ENCODE data around the gene ZNF672. TPM values are rescaled to one million over a fixed set of nuclear protein-coding genes. Genes with fewer than 3 reads are reported as not detected.

ZNF672 gene
- total and polyA plus RNA-seq, 4 experiments from 2014 or later, result 12.4 to 42.8 (median 34.5) TPM

DNA sequence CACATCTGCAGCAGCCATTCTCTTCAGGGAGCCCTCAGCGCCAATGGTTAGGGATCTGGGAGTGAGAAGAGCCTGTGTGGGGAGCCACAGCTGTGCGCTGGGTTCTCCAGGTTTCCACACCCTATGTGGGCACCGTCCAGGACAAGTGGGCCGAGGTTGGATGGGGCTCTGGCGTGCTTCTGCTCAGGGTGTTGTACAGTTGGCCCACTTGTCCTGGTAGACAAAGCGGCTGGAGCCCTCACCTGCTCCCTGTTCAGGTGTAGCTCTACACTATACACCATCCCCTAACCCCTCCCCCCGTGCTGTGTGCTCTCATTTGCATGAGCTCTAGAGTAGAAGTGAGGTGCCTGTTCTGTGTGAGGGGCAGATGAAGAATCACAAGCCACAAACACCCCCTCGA is 24.5 kb upstream of the ZNF672 start:
- no peaks in the 10 kb centered on the region for H3K27me3 ChIP-seq (ENCODE audit: insufficient read depth, low read length)
- peaks cover 28% of the 10 kb centered on the region for H3K4me1 ChIP-seq (ENCODE audit: insufficient read depth, low read length)
- intact Hi-C loops (cut with micrococcal nuclease), result no loop called here
- peaks cover 19 to 40% (median 25%) of the 10 kb centered on the region in 4 donors for H3K4me1 Mint-ChIP-seq
- H3K9me3 Mint-ChIP-seq, result peaks cover 0 to 1% (median 0%) of the 10 kb centered on the region in 8 donors
- peaks cover 33% of the 10 kb centered on the region for H3K36me3 ChIP-seq (ENCODE audit: insufficient read depth, low read length)
- H3K27ac ChIP-seq (ENCODE audit: low read depth, low read length), result no peak overlapping the region
- H3K4me3 ChIP-seq (ENCODE audit: low read length in 2 of 2), result no peak overlapping the region
- peak overlapping the region in 2 of 7 donors; percentile 24 to 30 for H3K27ac Mint-ChIP-seq
- POLR2A ChIA-PET (ENCODE audit: partially characterized antibody), result no interaction called here
- CTCF ChIA-PET (ENCODE audit: partially characterized antibody), result no interaction called here
- H3K9me3 ChIP-seq (ENCODE audit: control insufficient read depth in 1 of 2, low read length in 2 of 2), result no peaks in the 10 kb centered on the region
- H3K27me3 Mint-ChIP-seq, result no peaks in the 10 kb centered on the region
- peaks cover 37 to 60% of the 10 kb centered on the region in 2 donors for H3K36me3 Mint-ChIP-seq
- DNase-seq, result no peak
- no peak overlapping the region for H3K4me3 Mint-ChIP-seq

DNA sequence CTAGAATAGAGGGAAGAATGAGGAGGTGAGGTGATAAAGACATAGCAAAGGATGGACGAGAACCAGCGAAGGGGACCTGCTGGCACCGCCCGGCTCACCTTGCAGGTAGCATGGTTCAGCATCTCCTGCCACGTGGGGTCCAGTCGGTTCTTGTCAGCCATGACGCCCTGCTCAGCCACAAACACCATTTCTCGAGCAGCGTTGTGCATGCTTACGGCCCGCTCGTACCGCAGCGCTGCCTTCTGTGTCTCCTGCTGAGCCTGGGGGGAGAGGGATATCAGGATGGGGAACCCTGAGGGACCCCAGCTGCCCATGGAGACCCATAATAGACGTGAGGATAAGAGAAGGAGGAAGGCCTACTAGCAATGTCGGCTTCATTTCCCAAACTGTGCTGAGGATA is 23.7 kb upstream of the ZNF672 start:
- POLR2A ChIA-PET (ENCODE audit: partially characterized antibody), result no interaction called here
- intact Hi-C loops (cut with micrococcal nuclease), result no loop called here
- H3K27ac Mint-ChIP-seq, result peak overlapping the region in 4 of 7 donors; percentile 6 to 82 (median 76)
- no peak overlapping the region for H3K4me3 ChIP-seq (ENCODE audit: low read length in 2 of 2)
- H3K27me3 ChIP-seq (ENCODE audit: insufficient read depth, low read length), result no peaks in the 10 kb centered on the region
- H3K36me3 ChIP-seq (ENCODE audit: insufficient read depth, low read length), result peaks cover 33% of the 10 kb centered on the region
- H3K4me1 ChIP-seq (ENCODE audit: insufficient read depth, low read length), result peaks cover 36% of the 10 kb centered on the region
- no peak for DNase-seq
- no peaks in the 10 kb centered on the region for H3K9me3 ChIP-seq (ENCODE audit: control insufficient read depth in 1 of 2, low read length in 2 of 2)
- no peaks in the 10 kb centered on the region for H3K27me3 Mint-ChIP-seq
- H3K9me3 Mint-ChIP-seq, result peaks cover 0 to 1% (median 0%) of the 10 kb centered on the region in 8 donors
- peak overlapping the region in 1 of 8 donors; percentile 35 for H3K4me3 Mint-ChIP-seq
- peaks cover 23 to 48% (median 33%) of the 10 kb centered on the region in 4 donors for H3K4me1 Mint-ChIP-seq
- CTCF ChIA-PET (ENCODE audit: partially characterized antibody), result no interaction called here
- peaks cover 41 to 66% of the 10 kb centered on the region in 2 donors for H3K36me3 Mint-ChIP-seq
- no peak overlapping the region for H3K27ac ChIP-seq (ENCODE audit: low read depth, low read length)

DNA sequence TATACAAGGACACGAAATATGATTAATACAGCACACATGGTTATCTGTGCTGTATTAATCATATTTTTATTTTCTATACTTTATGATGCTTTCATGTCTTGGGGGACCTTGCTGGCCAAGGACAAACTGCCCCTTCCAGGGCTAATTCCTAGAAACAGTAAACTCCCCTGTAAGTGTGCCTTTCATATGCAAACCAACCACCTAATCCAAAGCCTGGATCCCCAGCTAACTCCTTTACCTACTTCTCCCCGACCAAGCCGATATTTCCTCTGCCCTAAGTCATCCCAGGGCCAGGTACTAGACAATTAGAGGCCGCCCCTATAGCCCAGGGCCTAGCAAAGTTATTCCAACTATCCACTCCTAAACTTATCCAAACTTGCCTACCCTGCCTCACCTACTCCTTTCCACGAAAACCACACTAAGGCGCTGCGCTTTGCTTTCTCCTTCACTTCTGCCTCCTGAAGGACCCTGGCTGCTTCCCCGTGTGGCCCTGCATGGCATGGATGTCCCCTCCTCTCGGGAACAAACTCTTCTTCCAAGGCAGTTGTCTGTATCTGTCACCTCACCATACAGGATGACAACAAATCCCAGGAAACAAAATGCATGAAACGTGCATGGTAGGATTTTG is 22.5 kb upstream of the ZNF672 start:
- Histone ChIP-seq H3K36me3 (ENCODE audit: insufficient read depth, low read length) (peaks cover 39% of the 10 kb centered on the region), H3K27me3 (ENCODE audit: insufficient read depth, low read length) (no peaks in the 10 kb centered on the region), H3K9me3 (ENCODE audit: control insufficient read depth in 1 of 2, low read length in 2 of 2) (no peaks in the 10 kb centered on the region), H3K4me1 (ENCODE audit: insufficient read depth, low read length) (peaks cover 46% of the 10 kb centered on the region), H3K4me3 (ENCODE audit: low read length in 2 of 2) (no peak overlapping the region), H3K27ac (ENCODE audit: low read depth, low read length) (no peak overlapping the region)
- intact Hi-C loops (cut with micrococcal nuclease), result no loop called here
- no peaks in the 10 kb centered on the region for H3K9me3 Mint-ChIP-seq
- no peak for DNase-seq
- peak overlapping the region; percentile 77 to 94 (median 86) for H3K27ac Mint-ChIP-seq
- H3K4me3 Mint-ChIP-seq, result peak overlapping the region in 4 of 8 donors; percentile 40 to 71 (median 58)
- no peaks in the 10 kb centered on the region for H3K27me3 Mint-ChIP-seq
- ChIA-PET CTCF (ENCODE audit: partially characterized antibody) (interaction anchor here (1.2 kb wide), 1 partner anchor 412 kb away, joined by 3 read pairs; no protein-coding TSS in a partner anchor), POLR2A (ENCODE audit: partially characterized antibody) (interaction anchor here (1.0 to 1.6 kb wide), 3 partner anchors 10 to 23 kb away, joined by 3 to 6 read pairs (median 4); partner anchors contain the start of genes SH3BP5L and ZNF672)
- H3K4me1 Mint-ChIP-seq, result peaks cover 30 to 59% (median 41%) of the 10 kb centered on the region in 4 donors
- H3K36me3 Mint-ChIP-seq, result peaks cover 41 to 73% of the 10 kb centered on the region in 2 donors

DNA sequence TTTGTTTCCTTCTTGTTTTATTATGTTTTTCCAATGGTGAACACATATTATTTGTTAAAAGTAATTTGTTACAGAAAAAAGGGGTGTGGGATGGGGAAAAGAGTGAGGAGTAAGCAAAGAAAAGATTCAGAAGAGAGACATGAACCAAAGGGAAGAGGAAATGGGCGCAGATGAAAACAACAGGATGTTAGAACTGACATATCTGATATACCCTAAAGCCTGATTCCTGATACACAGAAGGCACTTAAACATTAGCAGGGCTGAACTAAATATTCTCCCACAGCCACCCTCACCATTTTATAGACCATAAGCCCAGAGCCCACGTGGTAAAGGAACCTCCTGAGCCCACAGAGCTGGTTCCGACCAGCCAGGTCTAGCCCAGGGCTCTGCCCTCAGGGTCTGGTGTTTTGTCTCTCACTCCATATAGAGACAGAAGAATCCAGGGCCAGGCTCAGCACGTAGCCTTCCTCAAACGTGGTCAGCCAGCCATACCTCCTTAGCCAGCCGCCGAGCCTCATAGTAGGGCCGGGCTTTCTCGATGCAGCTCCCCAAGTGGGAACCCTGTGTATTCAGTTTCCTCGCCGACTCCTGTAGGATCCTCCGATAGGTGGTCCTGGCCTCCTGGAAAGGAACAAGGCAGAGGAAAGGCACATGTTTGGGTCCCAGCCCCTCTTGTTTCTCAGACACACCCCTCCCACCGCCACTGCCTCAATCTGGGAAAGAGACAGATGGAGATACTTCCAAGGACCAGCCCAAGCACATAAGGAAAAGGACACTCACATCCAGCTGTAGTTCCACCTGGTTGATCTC is 21.8 kb upstream of the ZNF672 start:
- Histone ChIP-seq H3K27me3 (ENCODE audit: insufficient read depth, low read length) (no peaks in the 10 kb centered on the region), H3K9me3 (ENCODE audit: control insufficient read depth in 1 of 2, low read length in 2 of 2) (no peaks in the 10 kb centered on the region), H3K4me1 (ENCODE audit: insufficient read depth, low read length) (peaks cover 52% of the 10 kb centered on the region), H3K36me3 (ENCODE audit: insufficient read depth, low read length) (peaks cover 46% of the 10 kb centered on the region), H3K4me3 (ENCODE audit: low read length in 2 of 2) (no peak overlapping the region), H3K27ac (ENCODE audit: low read depth, low read length) (no peak overlapping the region)
- Mint-ChIP-seq H3K4me1 (peaks cover 35 to 66% (median 47%) of the 10 kb centered on the region in 4 donors), H3K27me3 (no peaks in the 10 kb centered on the region), H3K36me3 (peaks cover 44 to 73% of the 10 kb centered on the region in 2 donors), H3K4me3 (peak overlapping the region in 7 of 8 donors; percentile 31 to 71 (median 55)), H3K9me3 (no peaks in the 10 kb centered on the region), H3K27ac (peak overlapping the region; percentile 77 to 94 (median 90))
- intact Hi-C loops (cut with micrococcal nuclease), result no loop called here
- CTCF ChIA-PET (ENCODE audit: partially characterized antibody), result no interaction called here
- POLR2A ChIA-PET (ENCODE audit: partially characterized antibody), result interaction anchor here (1.0 to 1.6 kb wide), 3 partner anchors 9 to 22 kb away, joined by 3 to 6 read pairs (median 4); partner anchors contain the start of genes SH3BP5L and ZNF672
- DNase-seq, result no peak

DNA sequence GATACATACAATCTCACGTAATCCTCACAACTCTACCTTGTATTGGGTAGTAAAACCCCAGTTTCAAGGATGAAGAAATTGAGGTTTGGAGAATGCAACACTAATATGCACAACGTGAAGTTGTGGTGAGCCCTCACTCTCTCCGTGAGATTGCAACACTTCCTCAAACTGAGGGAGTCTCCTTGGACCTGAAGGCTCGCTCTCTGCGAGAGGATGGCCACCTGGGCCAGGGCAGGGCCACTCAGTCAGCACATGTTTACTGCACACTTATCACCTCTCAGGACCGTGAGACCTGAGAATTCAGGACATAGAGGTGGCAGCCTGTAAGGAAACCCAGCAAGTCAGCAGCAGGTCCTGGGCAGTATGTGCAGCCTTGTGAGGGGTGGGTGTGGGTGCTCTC is 21.0 kb upstream of the ZNF672 start:
- no peaks in the 10 kb centered on the region for H3K27me3 ChIP-seq (ENCODE audit: insufficient read depth, low read length)
- intact Hi-C loops (cut with micrococcal nuclease), result no loop called here
- no peak overlapping the region for H3K4me3 ChIP-seq (ENCODE audit: low read length in 2 of 2)
- DNase-seq, result no peak
- H3K27ac Mint-ChIP-seq, result peak overlapping the region; percentile 77 to 94 (median 90)
- no peaks in the 10 kb centered on the region for H3K9me3 ChIP-seq (ENCODE audit: control insufficient read depth in 1 of 2, low read length in 2 of 2)
- H3K27ac ChIP-seq (ENCODE audit: low read depth, low read length), result no peak overlapping the region
- ChIA-PET POLR2A (ENCODE audit: partially characterized antibody) (interaction anchor here (1.6 kb wide), 1 partner anchor 21 kb away, joined by 3 read pairs; the partner anchor contains the start of gene ZNF672), CTCF (ENCODE audit: partially characterized antibody) (no interaction called here)
- H3K4me1 Mint-ChIP-seq, result peaks cover 41 to 74% (median 54%) of the 10 kb centered on the region in 4 donors
- H3K4me3 Mint-ChIP-seq, result peak overlapping the region in 4 of 8 donors; percentile 4 to 30 (median 23)
- H3K27me3 Mint-ChIP-seq, result no peaks in the 10 kb centered on the region
- H3K4me1 ChIP-seq (ENCODE audit: insufficient read depth, low read length), result peaks cover 60% of the 10 kb centered on the region
- H3K36me3 Mint-ChIP-seq, result peaks cover 45 to 75% of the 10 kb centered on the region in 2 donors
- no peaks in the 10 kb centered on the region for H3K9me3 Mint-ChIP-seq
- peaks cover 48% of the 10 kb centered on the region for H3K36me3 ChIP-seq (ENCODE audit: insufficient read depth, low read length)

DNA sequence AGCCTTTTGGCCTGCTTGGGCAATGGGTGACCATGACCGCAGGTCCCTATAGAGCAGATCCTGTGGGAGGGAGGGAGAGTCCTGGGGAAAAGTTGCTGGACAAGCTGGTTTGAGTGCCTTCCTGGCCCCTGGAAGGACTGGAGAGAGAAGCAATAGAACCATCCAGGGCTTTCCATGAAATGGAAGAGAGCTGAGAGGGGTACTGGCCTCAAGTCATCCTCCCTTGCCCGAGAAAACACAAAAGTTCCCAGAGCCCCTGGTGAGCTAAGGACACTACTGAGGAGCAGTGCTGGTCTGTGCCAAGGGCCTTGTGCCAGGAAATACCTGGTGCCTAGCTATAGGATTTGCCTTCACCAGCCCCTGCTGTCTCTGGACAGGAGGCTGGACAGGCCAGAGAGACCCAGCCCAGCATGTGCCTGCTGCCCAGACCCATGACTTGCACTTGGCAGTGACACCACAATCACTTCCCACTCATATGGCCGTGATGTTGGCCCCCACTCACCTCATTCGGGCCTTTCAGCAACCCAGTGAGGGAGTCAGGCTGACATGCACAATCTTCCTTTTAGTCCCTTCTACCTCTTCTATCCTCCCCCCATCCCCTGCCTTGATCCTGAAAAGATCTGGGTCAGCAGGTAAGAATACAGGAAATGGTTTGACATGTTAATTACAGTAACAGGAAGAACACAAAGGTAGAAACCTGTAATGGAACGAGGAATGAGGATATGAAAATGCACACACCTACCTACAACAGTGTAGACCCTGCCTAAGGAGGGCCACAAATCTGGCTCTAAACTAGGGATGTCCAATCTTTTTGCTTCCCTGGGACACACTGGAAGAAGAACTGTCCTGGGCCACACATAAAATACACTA is 19.3 kb upstream of the ZNF672 start:
- peaks cover 33 to 76% of the 10 kb centered on the region in 2 donors for H3K36me3 Mint-ChIP-seq
- DNase-seq, result peak in 2 of 5 donors; percentile 16 to 21
- no peaks in the 10 kb centered on the region for H3K9me3 ChIP-seq (ENCODE audit: control insufficient read depth in 1 of 2, low read length in 2 of 2)
- H3K27me3 ChIP-seq (ENCODE audit: insufficient read depth, low read length), result no peaks in the 10 kb centered on the region
- H3K9me3 Mint-ChIP-seq, result no peaks in the 10 kb centered on the region
- CTCF ChIA-PET (ENCODE audit: partially characterized antibody), result interaction anchor here (0.7 to 1.9 kb wide), 3 partner anchors 13 to 68 kb away, joined by 3 to 5 read pairs (median 3); no protein-coding TSS in a partner anchor
- H3K4me3 Mint-ChIP-seq, result peak overlapping the region; percentile 31 to 77 (median 67)
- POLR2A ChIA-PET (ENCODE audit: partially characterized antibody), result interaction anchor here (1.2 to 1.9 kb wide), 2 partner anchors 21 to 40 kb away, joined by 4 to 8 read pairs; partner anchors contain the start of gene ZNF692
- no peaks in the 10 kb centered on the region for H3K27me3 Mint-ChIP-seq
- peaks cover 77% of the 10 kb centered on the region for H3K4me1 ChIP-seq (ENCODE audit: insufficient read depth, low read length)
- peaks cover 37% of the 10 kb centered on the region for H3K36me3 ChIP-seq (ENCODE audit: insufficient read depth, low read length)
- intact Hi-C loops (cut with micrococcal nuclease), result no loop called here
- no peak overlapping the region for H3K27ac ChIP-seq (ENCODE audit: low read depth, low read length)
- H3K4me1 Mint-ChIP-seq, result peaks cover 52 to 91% (median 68%) of the 10 kb centered on the region in 4 donors
- H3K4me3 ChIP-seq (ENCODE audit: low read length in 2 of 2), result no peak overlapping the region
- H3K27ac Mint-ChIP-seq, result peak overlapping the region; percentile 41 to 94 (median 87)
